ENCODE measurements around the gene TMTC1.

DNA sequence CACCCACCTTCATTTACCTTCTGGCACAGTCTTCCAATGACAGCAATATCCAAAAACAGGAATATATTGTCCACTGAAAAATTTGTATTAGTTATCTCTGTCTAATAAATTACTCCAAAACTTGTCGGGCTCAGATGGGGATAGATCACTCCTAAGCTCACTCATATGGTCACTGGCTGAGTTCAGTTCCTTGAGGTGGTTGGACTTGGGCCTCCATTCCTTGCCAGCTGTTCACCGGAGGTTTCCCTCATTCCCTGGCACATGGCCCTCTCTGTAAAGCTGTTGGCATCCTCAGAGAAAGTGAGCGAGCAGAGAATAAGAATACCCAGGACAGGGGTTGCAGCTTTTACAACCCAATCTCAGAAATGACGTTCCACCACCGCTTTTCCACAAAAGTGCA lies 81.5 kb downstream of the TMTC1 start:
- TF ChIP-seq EZH2 (IDR thresholded peaks at IDR 0.05; ENCODE audit: low read length, missing control alignments), result no peak
- TF ChIP-seq, protein P1, sequence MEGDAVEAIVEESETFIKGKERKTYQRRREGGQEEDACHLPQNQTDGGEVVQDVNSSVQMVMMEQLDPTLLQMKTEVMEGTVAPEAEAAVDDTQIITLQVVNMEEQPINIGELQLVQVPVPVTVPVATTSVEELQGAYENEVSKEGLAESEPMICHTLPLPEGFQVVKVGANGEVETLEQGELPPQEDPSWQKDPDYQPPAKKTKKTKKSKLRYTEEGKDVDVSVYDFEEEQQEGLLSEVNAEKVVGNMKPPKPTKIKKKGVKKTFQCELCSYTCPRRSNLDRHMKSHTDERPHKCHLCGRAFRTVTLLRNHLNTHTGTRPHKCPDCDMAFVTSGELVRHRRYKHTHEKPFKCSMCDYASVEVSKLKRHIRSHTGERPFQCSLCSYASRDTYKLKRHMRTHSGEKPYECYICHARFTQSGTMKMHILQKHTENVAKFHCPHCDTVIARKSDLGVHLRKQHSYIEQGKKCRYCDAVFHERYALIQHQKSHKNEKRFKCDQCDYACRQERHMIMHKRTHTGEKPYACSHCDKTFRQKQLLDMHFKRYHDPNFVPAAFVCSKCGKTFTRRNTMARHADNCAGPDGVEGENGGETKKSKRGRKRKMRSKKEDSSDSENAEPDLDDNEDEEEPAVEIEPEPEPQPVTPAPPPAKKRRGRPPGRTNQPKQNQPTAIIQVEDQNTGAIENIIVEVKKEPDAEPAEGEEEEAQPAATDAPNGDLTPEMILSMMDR (conservative IDR thresholded peaks at IDR 0.05 in 1 of 2, IDR thresholded peaks at IDR 0.05 in 1 of 2; ENCODE audit: low read depth in 1 of 2, low read length in 2 of 2), result no peak
